Right lung (tissue), 10 donors: ENCODE data around the gene KCNK10. TPM values are rescaled to one million over a fixed set of nuclear protein-coding genes. Genes with fewer than 3 reads are reported as not detected.
A peak's percentile ranks its signal among the peaks of the same experiment; 100 is the strongest.

Source experiments
- DNase-seq, 2 donors: peaks; one replicate each; pipeline ENCODE4 v3.0.0-alpha.2; 2013
- long read RNA-seq, 8 donors: transcript quantifications; one replicate each; lab custom pipeline, GENCODE V29; 2026
- polyA plus RNA-seq, 5 donors: library from polyadenylated mRNA; unstranded; fragments of 120-200 nt; gene quantifications; one replicate each; pipeline versions ENCODE4 v1.2.1 to v1.2.3, GENCODE V29; 2013; ENCODE audit warnings: inconsistent platforms in 1 of 5, low replicate concordance in 1 of 5; ENCODE audit not compliant: insufficient read length in 5 of 5, insufficient read depth in 1 of 5

The KCNK10 gene
- under 1 TPM in 4 of 5 donors, not detected in 1; 0.16 to 0.22 (median 0.19) TPM for polyA plus RNA-seq
- long read RNA-seq, donor 1: 0 reads
- long read RNA-seq, donor 2: 0 reads
- long read RNA-seq, donor 3: 0 reads
- long read RNA-seq, donor 4: 0 reads
- long read RNA-seq, donor 5, partial matches to known transcripts: 0 of 1 reads
- long read RNA-seq, donor 5, other reads (novel, unspliced or antisense): 0 of 1 reads
- long read RNA-seq, donor 6: 0 reads
- long read RNA-seq, donor 7: 0 reads
- long read RNA-seq, donor 8: 0 reads

GRCh38 chr14:88323086-88323522 is at the start of gene KCNK10:
Gene KCNK10, minus strand, starts transcription at chr14:88323269. Its CDS starts 471 bp downstream, at chr14:88322798.
- peak in 1 of 2 donors; percentile 4 for DNase-seq

- no peak for DNase-seq
Measured at GRCh38 chr14:88369496-88369895, 46.4 kb upstream of the KCNK10 start.

- DNase-seq: no peak
Measured at GRCh38 chr14:88364710-88365413, 41.8 kb upstream of the KCNK10 start.

- DNase-seq: no peak
Measured at GRCh38 chr14:88363644-88364043, 40.6 kb upstream of the KCNK10 start.

GRCh38 chr14:88359500-88359899 is 36.4 kb upstream of the KCNK10 start:
- no peak for DNase-seq

- DNase-seq: no peak
Measured at GRCh38 chr14:88354358-88354757, 31.3 kb upstream of the KCNK10 start.

GRCh38 chr14:88352698-88353097 is 29.6 kb upstream of the KCNK10 start:
- no peak for DNase-seq

- DNase-seq: no peak
Measured at GRCh38 chr14:88351966-88352691, 29.1 kb upstream of the KCNK10 start.

- DNase-seq: no peak
Measured at GRCh38 chr14:88348546-88348945, 25.5 kb upstream of the KCNK10 start.

GRCh38 chr14:88346048-88346639 is 23.1 kb upstream of the KCNK10 start:
- DNase-seq: no peak

- no peak for DNase-seq
Measured at GRCh38 chr14:88342980-88343379, 19.9 kb upstream of the KCNK10 start.

GRCh38 chr14:88340357-88340756 is 17.3 kb upstream of the KCNK10 start:
- no peak for DNase-seq

- DNase-seq: no peak
Measured at GRCh38 chr14:88333036-88333435, 10.0 kb upstream of the KCNK10 start.

GRCh38 chr14:88327497-88327896 is 4.4 kb upstream of the KCNK10 start:
- no peak for DNase-seq

- no peak for DNase-seq
Measured at GRCh38 chr14:88326352-88327103, 3.5 kb upstream of the KCNK10 start.

GRCh38 chr14:88325883-88326282 is 2.8 kb upstream of the KCNK10 start:
- no peak for DNase-seq

- DNase-seq: no peak
Measured at GRCh38 chr14:88324930-88325329, 1.9 kb upstream of the KCNK10 start.

GRCh38 chr14:88324491-88324890 is 1.4 kb upstream of the KCNK10 start:
- DNase-seq: no peak

- peak in 1 of 2 donors; percentile 12 for DNase-seq
Measured at GRCh38 chr14:88323523-88324199, 592 bp upstream of the KCNK10 start.

GRCh38 chr14:88322504-88323085 is 474 bp downstream of the KCNK10 start:
- DNase-seq: no peak
